Hematopoietic multipotent progenitor cell treated with erythropoietin and hydrocortisone succinate and interleukin-3 and kit ligand, for 6 days (in vitro differentiated cells): ENCODE results near the gene ZNF606.
A peak's percentile ranks its signal among the peaks of the same experiment; 100 is the strongest.

Experiments used
- DNase-seq: peaks from one replicate; pipeline ENCODE4 v3.0.0-alpha.2; 2015

The ZNF606 gene

GRCh38 chr19:58002384-58003173 is at the start of gene ZNF606:
Gene ZNF606 (minus strand): TSS chr19:58002820. CDS start chr19:58001319, 1,501 bp downstream.
- peak; percentile 93 for DNase-seq

- no peak for DNase-seq
These were observed 49.6 kb upstream of the ZNF606 start for GRCh38 chr19:58052256-58052655.

- DNase-seq = no peak
These were observed 45.1 kb upstream of the ZNF606 start for GRCh38 chr19:58047672-58048071.

GRCh38 chr19:58046856-58047255 is 44.2 kb upstream of the ZNF606 start:
- DNase-seq = no peak

GRCh38 chr19:58045411-58046050 is 42.9 kb upstream of the ZNF606 start:
- DNase-seq = no peak

GRCh38 chr19:58044886-58045285 is 42.3 kb upstream of the ZNF606 start:
- no peak for DNase-seq

GRCh38 chr19:58044391-58044790 is 41.8 kb upstream of the ZNF606 start:
- no peak for DNase-seq

GRCh38 chr19:58042495-58043340 is 40.1 kb upstream of the ZNF606 start:
- no peak for DNase-seq

- no peak for DNase-seq
These were observed 38.3 kb upstream of the ZNF606 start for GRCh38 chr19:58040751-58041525.

GRCh38 chr19:58038688-58039204 is 36.1 kb upstream of the ZNF606 start:
- no peak for DNase-seq

- no peak for DNase-seq
These were observed 35.5 kb upstream of the ZNF606 start for GRCh38 chr19:58037927-58038687.

- no peak for DNase-seq
These were observed 33.2 kb upstream of the ZNF606 start for GRCh38 chr19:58035863-58036262.

GRCh38 chr19:58034477-58034793 is 31.8 kb upstream of the ZNF606 start:
- no peak for DNase-seq

GRCh38 chr19:58033741-58034476 is 31.3 kb upstream of the ZNF606 start, which contains the start of gene ZSCAN1:
Gene ZSCAN1 (plus strand): TSS chr19:58034025. CDS start chr19:58037837, 3,812 bp downstream.
- DNase-seq = peak; percentile 40

GRCh38 chr19:58024661-58025060 is 22.0 kb upstream of the ZNF606 start:
- no peak for DNase-seq

- no peak for DNase-seq
These were observed 19.7 kb upstream of the ZNF606 start for GRCh38 chr19:58022283-58022660.

GRCh38 chr19:58021541-58022282 is 19.1 kb upstream of the ZNF606 start:
- DNase-seq = peak; percentile 68

- no peak for DNase-seq
These were observed 17.5 kb upstream of the ZNF606 start for GRCh38 chr19:58020129-58020528.

GRCh38 chr19:58014141-58014540 is 11.5 kb upstream of the ZNF606 start:
- DNase-seq = no peak

- DNase-seq = no peak
These were observed 7.9 kb upstream of the ZNF606 start for GRCh38 chr19:58010507-58010906.
